Measurements from ENCODE around the gene IBA57.

GRCh38 chr1:228190778-228191177, 25.2 kb downstream of the IBA57 start:
- TF ChIP-seq TAF1 (IDR thresholded peaks at IDR 0.05; ENCODE audit: low read depth, low read length) (no peak), POLR2AphosphoS5 (IDR thresholded peaks at IDR 0.05; ENCODE audit: low read depth, low read length) (no peak)

Measured in GM12891 (cell line).